Ovary (tissue), 9 donors: ENCODE measurements around the gene SSX2IP. TPM values are rescaled to one million over a fixed set of nuclear protein-coding genes. Genes with fewer than 3 reads are reported as not detected.
A peak's percentile ranks its signal among the peaks of the same experiment; 100 is the strongest.

Source experiments
- DNase-seq, 5 donors: peaks; one replicate each; pipeline ENCODE4 v3.0.0-alpha.2; 2019 to 2020
- H3K27ac ChIP-seq, 2 donors: fragments of 200-600 bp; one replicate each; pipeline versions ENCODE4 v1.5.1 to v1.8.0; 2019 to 2022
- H3K27me3 ChIP-seq: fragments of 200-600 bp; one replicate; pipeline ENCODE4 v1.8.0; 2022
- H3K36me3 ChIP-seq: fragments of 200-600 bp; sonication (generic); one replicate; pipeline ENCODE4 v1.5.1; 2019
- H3K4me1 ChIP-seq: one replicate; pipeline ENCODE4 v1.8.1; 2013; ENCODE audit warnings: mild to moderate bottlenecking, moderate library complexity; ENCODE audit not compliant: insufficient read depth
- H3K4me3 ChIP-seq: fragments of 200-600 bp; sonication (generic); one replicate; pipeline ENCODE4 v1.5.1; 2017
- H3K9me3 ChIP-seq, 2 donors: fragments of 200-600 bp in 1 of 2; sonication (generic) in 1 of 2; one replicate each; pipeline versions ENCODE4 v1.5.1 to v1.8.1; 2013 to 2019; ENCODE audit warnings: mild to moderate bottlenecking in 1 of 2, moderate library complexity in 1 of 2
- CTCF ChIP-seq, 3 donors: fragments of 450-650 bp in 2 of 3; fragments of 200-600 bp in 1 of 3; IDR thresholded peaks; one replicate each; pipeline versions ENCODE4 v1.5.1 to v1.8.0; 2016 to 2022; ENCODE audit warnings: antibody characterized with exemption in 3 of 3, mild to moderate bottlenecking in 1 of 3
- EP300 ChIP-seq: sonication (generic); formaldehyde crosslinking; IDR thresholded peaks from one replicate; pipeline ENCODE4 v1.6.1; 2017; ENCODE audit warnings: antibody characterized with exemption
- POLR2A ChIP-seq: fragments of 450-650 bp; IDR thresholded peaks from one replicate; pipeline ENCODE4 v1.6.1; 2017; ENCODE audit warnings: antibody characterized with exemption, mild to moderate bottlenecking, moderate library complexity
- WGBS, 3 donors: extraction: QIAGEN DNeasy Blood & Tissue Kit in 1 of 3; methylation state at CpG; one replicate each; pipeline versions ENCODE4 v1.1.5 to v1.1.7; 2013 to 2017; 5-methylcytosine and 5-hydroxymethylcytosine counted together
- intact Hi-C, 4 donors: fragments of 100-400 bp; cut with DNase I; formaldehyde crosslinking; loops; one replicate each; pipeline versions ENCODE4 v1.11.0 to v1.15.1; 2022 to 2023
- polyA plus RNA-seq, 2 donors: library from polyadenylated mRNA; stranded (reverse); fragments of 200-250 nt in 1 of 2; fragments of 350-450 nt in 1 of 2; fragmentation: Illumina TruSeq in 1 of 2; extraction: RNeasy Lipid Tissue Mini Kit (QIAGEN cat#74804) in 1 of 2; gene quantifications; one replicate each; pipeline ENCODE4 v1.2.3, GENCODE V29; 2013 to 2014
- total RNA-seq, 7 donors: library from RNA; depleted of rRNA in 2 of 7; stranded (reverse); fragments of >200 nt in 2 of 7; fragmentation: NEBNext Ultra II Directional in 3 of 7; extraction: Animal tissue kit (Norgen Biotek cat#: 25700) in 3 of 7; gene quantifications; one replicate each; pipeline versions ENCODE4 v1.1.0 to v1.2.4, GENCODE V29; 2016 to 2023
- donor health status: DM: no; HTN: no; CAD: no; lungs with moderate emphysema.
- donor health status: DM: no; HTN: no; CAD: no.
- donor health status: Bipolar disorder and iron deficiency.
- donor health status: DM: yes; HTN: yes; CAD: no.
- donor health status: DM: no; HTN: no; CAD: no.
- donor health status: DM: yes; HTN: yes; CAD: no.

Gene SSX2IP
- total and polyA plus RNA-seq, 9 donors: 1.1 to 8.5 (median 4.9) TPM

- no peaks in the 10 kb centered on the region for H3K4me1 ChIP-seq
- TF ChIP-seq POLR2A: no peak
- TF ChIP-seq CTCF (IDR thresholded peaks at IDR 0.05): peak in 1 of 3 donors; percentile 6
- no peak for TF ChIP-seq EP300
- peak in 3 of 5 donors; percentile 27 to 37 (median 29) for DNase-seq
- WGBS, 3 donors: 27 to 35% (median 29%) methylated on average over 15 of the region's 15 CpGs
- intact Hi-C loops: no loop called here
- H3K4me3 ChIP-seq: peak overlapping the region; percentile 10
- H3K27me3 ChIP-seq: no peaks in the 10 kb centered on the region
- peaks cover 0 to 6% of the 10 kb centered on the region in 2 donors for H3K9me3 ChIP-seq
- no peaks in the 10 kb centered on the region for H3K36me3 ChIP-seq
- H3K27ac ChIP-seq: no peak overlapping the region
These were observed 86.1 kb downstream of the SSX2IP start for GRCh38 chr1:84603941-84604830.

- peak in 1 of 5 donors; percentile 43 for DNase-seq
- Histone ChIP-seq H3K9me3 (peaks cover 0 to 6% of the 10 kb centered on the region in 2 donors), H3K27me3 (no peaks in the 10 kb centered on the region), H3K27ac (peak overlapping the region in 1 of 2 donors; percentile 29), H3K36me3 (no peaks in the 10 kb centered on the region), H3K4me3 (peak overlapping the region; percentile 10), H3K4me1 (no peaks in the 10 kb centered on the region)
- 2 to 6% (median 5%) methylated on average over 2 of the region's 2 CpGs for WGBS, 3 donors
- intact Hi-C loops: no loop called here
- TF ChIP-seq EP300 (no peak), POLR2A (no peak), CTCF (IDR thresholded peaks at IDR 0.05) (no peak)
These were observed 87.0 kb downstream of the SSX2IP start for GRCh38 chr1:84603223-84603622.

DNA sequence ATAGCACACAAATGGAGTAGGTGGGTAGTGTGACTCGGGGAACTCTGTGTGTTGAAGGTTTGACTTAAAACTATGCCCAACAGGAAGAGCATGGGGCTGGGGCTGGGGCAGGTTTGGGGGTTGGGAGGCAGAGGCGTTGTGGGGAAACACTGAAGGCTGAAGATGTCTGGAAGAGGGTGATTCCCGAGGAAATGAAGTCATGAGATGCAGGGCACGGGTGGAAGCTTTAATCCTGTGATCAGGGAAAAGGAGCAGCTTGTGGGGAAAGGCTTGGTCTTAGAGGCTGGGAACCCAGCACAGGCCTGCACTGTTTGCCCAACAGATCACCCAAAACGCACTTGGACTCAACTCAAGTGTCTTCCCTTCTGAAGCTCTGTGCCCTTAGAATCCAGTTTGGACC lies 89.5 kb downstream of the SSX2IP start:
- Histone ChIP-seq H3K36me3 (no peaks in the 10 kb centered on the region), H3K27ac (no peak overlapping the region), H3K4me3 (no peak overlapping the region), H3K9me3 (peaks cover 0 to 6% of the 10 kb centered on the region in 2 donors), H3K27me3 (no peaks in the 10 kb centered on the region), H3K4me1 (no peaks in the 10 kb centered on the region)
- 91 to 94% (median 94%) methylated on average over 5 of the region's 5 CpGs for WGBS, 3 donors
- no peak for DNase-seq
- TF ChIP-seq POLR2A (no peak), CTCF (IDR thresholded peaks at IDR 0.05) (no peak), EP300 (no peak)
- intact Hi-C loops: no loop called here

DNA sequence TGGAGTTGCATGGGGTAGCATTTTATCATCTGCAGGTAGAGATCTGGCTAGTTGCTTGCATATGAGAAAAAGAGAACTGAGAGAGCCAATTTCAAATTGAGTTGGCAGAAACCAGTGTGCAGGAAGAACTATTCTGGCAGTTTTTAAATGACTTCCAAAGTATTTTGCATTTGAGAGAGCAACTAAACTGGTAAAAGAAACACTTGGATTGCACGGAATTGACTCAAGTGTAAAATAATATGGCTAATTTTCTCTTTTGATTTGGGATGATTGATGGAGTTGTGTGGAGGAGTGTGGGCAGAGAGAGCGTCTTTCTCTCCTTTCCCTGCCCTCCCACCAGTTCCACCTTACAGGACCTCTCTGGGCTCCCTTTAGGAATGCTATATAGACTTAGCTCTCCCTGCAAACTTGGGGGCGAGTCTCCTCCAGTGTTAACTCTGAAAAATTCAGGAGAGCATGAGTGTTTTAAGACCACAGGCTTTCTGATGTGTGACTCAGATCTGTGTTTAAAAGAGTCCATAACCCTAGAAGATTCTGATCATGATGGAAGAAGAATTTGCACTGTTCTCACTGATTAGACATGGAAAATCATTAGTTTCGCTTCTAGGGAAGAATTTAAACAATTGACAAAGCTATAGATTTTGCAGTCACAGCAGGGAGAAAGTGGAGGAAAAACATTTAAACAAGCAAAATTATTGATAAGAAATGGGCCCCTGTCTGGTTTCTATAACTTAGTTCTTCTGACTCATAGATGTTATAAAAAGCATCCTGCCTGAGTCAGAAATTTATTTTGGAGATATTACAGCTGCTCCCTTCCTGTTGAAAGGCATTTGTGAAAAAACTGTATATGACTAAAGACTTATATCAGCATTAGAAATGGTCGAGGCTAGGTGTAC lies 91.2 kb downstream of the SSX2IP start:
- TF ChIP-seq POLR2A: no peak
- H3K36me3 ChIP-seq: no peaks in the 10 kb centered on the region
- H3K27ac ChIP-seq: no peak overlapping the region
- H3K4me1 ChIP-seq: no peaks in the 10 kb centered on the region
- no peak overlapping the region for H3K4me3 ChIP-seq
- no peaks in the 10 kb centered on the region for H3K9me3 ChIP-seq
- no peak for DNase-seq
- 27 to 31% (median 28%) methylated on average over 5 of the region's 5 CpGs for WGBS, 3 donors
- intact Hi-C loops: no loop called here
- no peaks in the 10 kb centered on the region for H3K27me3 ChIP-seq
